SK-N-MC (cell line): ENCODE results near the gene RNFT2.

Experiments used
- DNase-seq: peaks from one replicate; pipeline ENCODE4 v3.0.0-alpha.2; 2011; ENCODE audit warnings: low read depth, low spot score
- H3K27ac ChIP-seq: fragments of 200-600 bp; sonication (generic); 2 replicates; pipeline ENCODE4 v1.5.1; 2016; ENCODE audit warnings: mixed run types
- H3K36me3 ChIP-seq: fragments of 200-600 bp; sonication (generic); 2 replicates; pipeline ENCODE4 v1.6.1; 2017; ENCODE audit warnings: antibody characterized with exemption, low read length, mixed read lengths; ENCODE audit not compliant: insufficient read depth
- H3K4me3 ChIP-seq: fragments of 200-600 bp; sonication (generic); 2 replicates; pipeline ENCODE4 v1.5.1; 2016
- H3K9ac ChIP-seq: fragments of 200-600 bp; sonication (generic); 2 replicates; pipeline ENCODE4 v1.8.0; 2017; ENCODE audit warnings: mixed run types, mixed read lengths; ENCODE audit not compliant: insufficient read length
- H3K9me3 ChIP-seq: fragments of 200-600 bp; sonication (generic); 2 replicates; pipeline ENCODE4 v1.6.1; 2017; ENCODE audit warnings: low read depth, mild to moderate bottlenecking, antibody characterized with exemption, low read length, moderate library complexity, mixed read lengths
- EZH2 ChIP-seq: fragments of 200-600 bp; sonication (generic); IDR thresholded peaks from one replicate; pipeline ENCODE4 v1.6.1; 2017; ENCODE audit warnings: antibody characterized with exemption
- FOXP2 ChIP-seq: optimal IDR thresholded peaks from 2 replicates; pipeline ENCODE3; 2011; ENCODE audit warnings: mild to moderate bottlenecking, moderate library complexity; ENCODE audit not compliant: insufficient read depth; ENCODE audit errors: extremely low read length, control extremely low read depth
- POLR2AphosphoS5 ChIP-seq: IDR thresholded peaks from 2 replicates; pipeline ENCODE4 v1.6.1; 2012; ENCODE audit warnings: mild to moderate bottlenecking, low read depth, low read length, borderline replicate concordance

Gene RNFT2

GRCh38 chr12:116717466-116718437 is 20.4 kb upstream of the RNFT2 start:
- Histone ChIP-seq H3K36me3 (no peaks in the 10 kb centered on the region; the same call in 1 of the 2 replicates), H3K4me3 (peak overlapping the region; percentile 36), H3K9ac (no peak overlapping the region), H3K9me3 (no peaks in the 10 kb centered on the region), H3K27ac (peak overlapping the region; percentile 39; the same call in 1 of the 2 replicates)
- no peak for TF ChIP-seq EZH2
- no peak for TF ChIP-seq FOXP2
- no peak for TF ChIP-seq POLR2AphosphoS5
- no peak for DNase-seq

GRCh38 chr12:116718655-116719454 is 19.3 kb upstream of the RNFT2 start:
- TF ChIP-seq POLR2AphosphoS5, result no peak
- Histone ChIP-seq H3K9ac (no peak overlapping the region), H3K9me3 (no peaks in the 10 kb centered on the region), H3K4me3 (peak overlapping the region; percentile 36), H3K36me3 (no peaks in the 10 kb centered on the region; the same call in 1 of the 2 replicates), H3K27ac (peak overlapping the region; percentile 39)
- peak; percentile 44 for DNase-seq

GRCh38 chr12:116719731-116720528 is 18.2 kb upstream of the RNFT2 start:
- Histone ChIP-seq H3K36me3 (no peaks in the 10 kb centered on the region; the same call in 1 of the 2 replicates), H3K9me3 (no peaks in the 10 kb centered on the region), H3K9ac (no peak overlapping the region), H3K4me3 (no peak overlapping the region), H3K27ac (no peak overlapping the region)
- DNase-seq, result no peak
- TF ChIP-seq FOXP2 (no peak), EZH2 (no peak), POLR2AphosphoS5 (no peak)

GRCh38 chr12:116722245-116722644 is 15.9 kb upstream of the RNFT2 start:
- no peak for DNase-seq
- H3K4me3 ChIP-seq, result no peak overlapping the region
- H3K27ac ChIP-seq, result no peak overlapping the region
- TF ChIP-seq FOXP2 (no peak), EZH2 (no peak), POLR2AphosphoS5 (no peak)
- H3K9ac ChIP-seq, result no peak overlapping the region
- H3K9me3 ChIP-seq, result no peaks in the 10 kb centered on the region
- no peaks in the 10 kb centered on the region for H3K36me3 ChIP-seq

- Histone ChIP-seq H3K9ac (no peak overlapping the region), H3K9me3 (no peaks in the 10 kb centered on the region), H3K4me3 (no peak overlapping the region), H3K27ac (no peak overlapping the region), H3K36me3 (no peaks in the 10 kb centered on the region)
- TF ChIP-seq POLR2AphosphoS5, result no peak
- DNase-seq, result no peak
Observed at GRCh38 chr12:116726694-116727093, 11.4 kb upstream of the RNFT2 start.

GRCh38 chr12:116727261-116727660 is 10.9 kb upstream of the RNFT2 start:
- Histone ChIP-seq H3K36me3 (no peaks in the 10 kb centered on the region), H3K9ac (no peak overlapping the region), H3K4me3 (no peak overlapping the region), H3K9me3 (no peaks in the 10 kb centered on the region), H3K27ac (no peak overlapping the region)
- TF ChIP-seq FOXP2 (no peak), EZH2 (no peak), POLR2AphosphoS5 (no peak)
- DNase-seq, result no peak

- Histone ChIP-seq H3K4me3 (no peak overlapping the region), H3K9me3 (no peaks in the 10 kb centered on the region), H3K9ac (no peak overlapping the region), H3K27ac (no peak overlapping the region), H3K36me3 (no peaks in the 10 kb centered on the region)
- TF ChIP-seq FOXP2 (no peak), POLR2AphosphoS5 (no peak), EZH2 (no peak)
- no peak for DNase-seq
Observed at GRCh38 chr12:116727891-116728290, 10.2 kb upstream of the RNFT2 start.

- TF ChIP-seq EZH2 (no peak), POLR2AphosphoS5 (no peak), FOXP2 (no peak)
- DNase-seq, result no peak
- Histone ChIP-seq H3K9ac (no peak overlapping the region), H3K4me3 (no peak overlapping the region), H3K36me3 (peaks cover 9% of the 10 kb centered on the region; the same call in 1 of the 2 replicates), H3K9me3 (no peaks in the 10 kb centered on the region), H3K27ac (no peak overlapping the region)
Observed at GRCh38 chr12:116731801-116732200, 6.3 kb upstream of the RNFT2 start.
